CD4-positive, alpha-beta T cell treated with Interleukin-10 for 1 hour (primary cell): ENCODE data around the gene DOCK9.

Experiments
- DNase-seq: peaks from one replicate; pipeline ENCODE4 v3.0.0-alpha.2; 2020

The DOCK9 gene

DNA sequence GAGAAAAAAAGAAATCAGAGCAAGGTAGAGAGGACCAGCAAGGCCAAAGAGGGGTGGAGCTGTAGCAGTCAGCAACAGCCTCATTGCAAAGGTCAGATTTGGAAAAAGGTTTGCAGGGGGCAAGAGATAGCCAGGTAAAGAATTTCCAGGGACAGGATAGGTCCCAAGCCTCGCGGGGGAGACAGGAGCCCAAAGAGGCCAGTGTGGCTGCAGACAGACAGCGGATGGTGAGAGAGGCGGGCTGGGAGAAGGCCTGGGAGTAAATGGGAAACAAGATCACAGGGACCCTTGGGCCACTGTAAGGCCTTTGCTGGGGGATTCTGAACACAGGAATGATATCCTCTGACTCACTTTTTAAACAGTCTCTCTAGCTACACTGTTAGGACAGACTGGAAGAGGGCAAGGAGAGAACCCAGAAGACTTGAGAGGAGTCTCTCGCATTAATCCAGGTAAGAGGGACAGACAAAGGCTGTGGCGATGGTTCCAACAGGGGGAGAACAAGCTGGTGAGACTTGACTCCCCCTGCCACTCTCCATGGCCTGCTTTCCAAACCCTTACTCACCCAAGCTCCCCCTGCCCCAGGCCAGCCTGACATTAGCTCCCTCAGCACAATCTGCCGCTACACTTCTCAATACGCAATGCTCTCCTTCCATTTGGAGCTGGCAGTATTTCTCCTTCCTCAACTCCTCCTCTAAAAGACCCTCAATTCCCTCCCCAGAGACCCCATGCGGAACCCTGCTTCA lies 31.8 kb downstream of the DOCK9 start:
- no peak for DNase-seq

GRCh38 chr13:98944336-98944735 lies 33.5 kb downstream of the DOCK9 start:
- DNase-seq: no peak

DNA sequence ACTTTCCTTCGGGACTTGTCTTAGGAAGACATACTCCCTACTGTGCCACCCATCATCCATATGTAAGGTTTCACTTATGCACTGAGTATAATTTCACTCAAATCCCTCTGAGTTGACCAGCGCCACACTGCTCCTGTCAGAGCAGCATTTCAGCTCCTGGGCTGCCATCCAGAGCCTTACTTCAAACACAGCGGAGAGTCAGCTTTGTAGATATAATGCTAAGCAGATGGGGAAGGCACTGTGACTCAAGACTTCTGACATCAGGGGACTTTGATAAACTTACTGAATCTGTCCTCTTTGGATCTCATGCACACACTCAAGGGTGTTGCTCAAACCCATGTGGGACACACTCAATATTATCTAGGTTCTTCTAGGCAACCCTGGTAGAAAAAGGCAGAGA lies 34.9 kb downstream of the DOCK9 start:
- DNase-seq: no peak

DNA sequence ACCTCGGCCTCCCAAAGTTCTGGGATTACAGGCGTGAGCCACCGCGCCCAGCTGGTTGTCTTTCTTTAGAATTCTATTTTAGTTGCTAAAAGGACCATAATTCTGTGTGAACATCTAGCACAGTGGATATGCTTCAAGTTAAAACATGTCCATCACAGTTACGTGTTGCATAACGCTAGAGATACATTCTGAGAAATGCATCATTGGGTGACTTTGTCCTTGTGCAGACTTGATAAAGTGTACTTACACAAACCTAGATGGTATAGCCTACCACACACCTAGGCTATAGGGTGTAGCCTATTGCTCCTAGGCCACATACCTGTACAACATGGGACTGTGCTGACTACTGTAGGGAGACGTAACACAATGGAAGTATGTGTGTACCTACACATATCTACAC lies 35.4 kb downstream of the DOCK9 start:
- DNase-seq: no peak

DNA sequence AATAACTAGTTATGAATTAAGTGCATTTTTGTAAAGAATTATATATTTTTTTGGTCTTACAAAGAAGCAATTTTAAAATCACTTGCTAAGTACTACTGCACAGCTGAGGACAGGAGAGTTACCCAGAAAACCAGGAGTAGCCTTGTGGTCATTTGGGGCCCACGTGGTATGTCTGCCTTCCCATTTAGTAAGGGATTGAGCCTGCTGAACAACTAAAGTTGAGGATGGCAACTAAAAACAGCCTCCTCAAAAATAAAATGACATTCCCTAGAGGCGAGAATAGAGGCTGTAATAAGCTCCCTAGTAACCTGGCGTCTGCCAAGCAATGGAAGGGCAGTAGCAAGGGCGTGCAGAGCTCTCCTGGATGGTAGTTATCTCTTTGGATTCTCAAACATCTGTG lies 36.3 kb downstream of the DOCK9 start:
- DNase-seq: no peak

DNA sequence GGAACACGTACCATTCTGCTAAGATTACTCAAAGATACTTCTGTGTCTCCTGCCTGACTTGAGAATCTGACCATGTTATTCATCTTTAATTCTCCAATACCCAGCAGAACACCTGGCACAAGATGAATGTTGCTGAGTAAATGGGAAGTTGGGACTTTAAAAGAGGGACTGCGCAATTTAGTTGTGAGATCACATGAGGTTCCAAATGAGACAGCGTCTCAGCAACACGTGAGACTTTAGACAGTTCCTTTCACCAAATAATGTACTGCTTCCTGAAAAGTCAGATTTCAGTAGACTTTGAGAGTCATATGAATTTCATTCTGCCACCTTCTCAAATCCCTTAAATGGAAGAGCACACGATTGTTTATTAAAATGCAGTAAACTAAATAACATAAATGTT lies 36.7 kb downstream of the DOCK9 start:
- no peak for DNase-seq

GRCh38 chr13:98940325-98941001 lies 37.4 kb downstream of the DOCK9 start:
- DNase-seq: no peak

DNA sequence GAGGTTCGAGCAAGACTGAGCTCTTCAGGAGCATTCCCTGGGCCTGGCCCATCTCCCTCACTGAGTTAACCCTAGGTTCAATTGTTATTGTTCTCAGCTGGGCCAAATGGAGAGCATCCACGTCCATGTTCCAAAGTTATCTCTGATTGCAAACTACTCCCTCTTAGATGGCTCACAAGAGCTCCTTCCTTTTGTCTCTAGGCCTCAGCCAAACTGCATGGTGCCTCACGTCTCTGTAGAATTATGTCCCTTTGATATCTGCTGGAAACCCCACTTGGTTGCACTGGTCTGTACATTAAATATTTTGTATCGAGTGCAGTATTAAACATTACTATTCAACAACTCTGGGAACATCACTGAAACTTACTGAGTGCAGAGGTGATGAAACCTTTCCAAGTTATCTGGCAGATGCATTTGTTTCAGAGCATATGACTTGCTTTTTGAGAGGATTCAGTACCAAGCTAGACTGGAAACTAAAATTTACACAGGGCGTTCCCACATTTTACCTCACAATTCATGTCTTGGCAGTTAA lies 38.1 kb downstream of the DOCK9 start:
- no peak for DNase-seq

- DNase-seq: no peak
Observed at GRCh38 chr13:98938801-98939200, 39.1 kb downstream of the DOCK9 start.

- no peak for DNase-seq
Observed at GRCh38 chr13:98937911-98938381, 39.9 kb downstream of the DOCK9 start.

DNA sequence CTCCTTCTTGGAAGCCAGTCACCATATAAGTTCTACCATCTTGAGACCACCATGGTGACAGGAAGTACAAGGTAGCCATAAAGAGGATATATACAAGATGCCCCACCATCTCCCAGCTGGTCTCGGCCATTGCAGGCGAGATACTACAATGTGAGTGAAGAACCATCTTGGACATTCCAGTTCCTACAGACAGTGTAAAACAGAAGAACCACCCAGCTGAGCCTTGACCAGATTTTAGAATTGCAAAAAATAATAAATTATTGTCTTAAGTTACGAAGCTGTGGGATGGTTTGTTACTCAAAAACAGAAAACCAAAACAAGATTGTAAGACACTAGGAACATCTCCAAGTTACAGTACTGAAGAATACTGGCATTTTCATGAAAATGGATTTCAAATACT lies 43.6 kb downstream of the DOCK9 start:
- no peak for DNase-seq

DNA sequence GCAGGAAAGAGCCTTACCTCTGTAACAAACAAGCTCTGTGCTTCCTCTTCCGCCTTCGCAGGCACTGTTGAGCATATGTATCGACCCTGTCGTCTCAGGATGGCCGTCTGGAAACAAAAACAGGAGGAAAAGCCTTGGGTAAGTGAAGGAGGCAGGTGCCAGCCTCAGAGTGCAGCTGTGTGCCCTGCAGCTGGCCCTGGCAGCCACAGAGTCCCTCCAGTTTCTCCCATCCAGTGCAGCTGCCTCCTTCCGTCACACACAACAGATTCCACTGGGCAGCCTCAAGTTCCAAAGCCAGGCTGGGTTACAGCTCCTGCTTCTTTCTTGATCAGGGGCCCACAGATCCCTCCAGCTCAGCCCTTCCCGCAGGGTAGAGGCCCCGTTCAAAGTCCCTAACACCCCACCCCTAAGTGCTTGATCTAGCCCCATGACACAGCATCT lies 47.7 kb downstream of the DOCK9 start:
- DNase-seq: no peak

DNA sequence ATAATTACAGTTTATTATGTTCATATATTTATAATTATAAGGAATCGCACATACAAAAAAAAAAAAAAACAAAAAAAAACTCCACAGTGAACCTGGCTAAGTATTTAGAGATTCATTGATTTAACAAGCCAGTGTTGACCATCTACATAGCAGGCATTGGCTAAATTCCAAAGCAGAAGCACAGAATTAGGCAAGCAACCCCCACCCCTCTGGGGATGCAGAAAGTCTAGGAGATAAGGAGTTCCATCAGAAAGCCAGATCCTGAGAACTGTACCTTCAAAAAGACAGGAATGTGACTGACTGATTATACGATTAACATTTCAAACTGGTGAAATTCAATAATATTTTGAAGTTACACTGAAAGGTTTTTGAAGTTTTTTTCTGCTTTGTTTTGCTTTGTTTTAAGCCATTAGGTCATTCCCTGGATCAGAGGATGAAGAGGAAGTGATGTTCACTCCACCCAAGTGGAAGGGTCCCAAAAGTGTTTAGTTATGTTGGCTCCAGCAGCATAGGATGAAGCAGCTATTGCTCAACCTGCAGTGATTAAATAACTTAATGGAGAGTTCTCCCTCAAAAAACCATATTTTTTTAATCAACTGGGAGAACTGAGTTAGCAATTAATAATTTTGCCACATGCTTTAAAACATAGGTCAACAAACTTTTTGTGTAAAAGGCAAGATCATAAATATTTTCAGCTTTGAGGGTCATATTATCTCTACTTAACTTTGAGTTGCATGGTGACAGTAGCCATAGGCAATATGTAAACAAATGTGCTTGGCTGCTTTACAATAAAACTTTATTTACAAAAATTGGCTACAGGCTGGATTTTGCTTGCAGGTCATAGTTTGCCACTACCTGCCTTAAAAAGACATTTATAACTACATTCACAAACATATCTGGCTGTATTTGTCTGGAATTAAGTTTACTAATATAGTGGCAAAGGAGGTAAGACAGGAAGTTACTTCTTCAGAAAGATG lies 49.6 kb downstream of the DOCK9 start:
- no peak for DNase-seq

DNA sequence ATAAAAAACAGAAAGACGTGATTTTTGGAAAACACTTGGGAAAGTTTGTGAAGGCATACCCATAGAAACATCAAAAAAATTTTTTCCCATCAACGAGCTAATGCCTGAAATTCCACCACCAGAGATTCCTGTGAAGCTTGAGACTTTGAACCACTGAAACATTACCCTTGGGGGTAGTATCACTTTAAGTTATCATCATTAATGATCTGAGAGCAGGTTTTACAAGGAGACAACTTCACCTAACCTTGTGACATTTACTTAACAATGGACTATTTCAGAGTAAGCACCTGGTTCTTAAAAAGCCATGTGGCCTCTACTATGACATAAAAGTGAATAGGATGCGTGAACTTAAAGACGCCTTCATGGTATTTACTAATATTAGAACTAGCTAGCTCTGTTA lies 51.9 kb downstream of the DOCK9 start:
- DNase-seq: no peak

DNA sequence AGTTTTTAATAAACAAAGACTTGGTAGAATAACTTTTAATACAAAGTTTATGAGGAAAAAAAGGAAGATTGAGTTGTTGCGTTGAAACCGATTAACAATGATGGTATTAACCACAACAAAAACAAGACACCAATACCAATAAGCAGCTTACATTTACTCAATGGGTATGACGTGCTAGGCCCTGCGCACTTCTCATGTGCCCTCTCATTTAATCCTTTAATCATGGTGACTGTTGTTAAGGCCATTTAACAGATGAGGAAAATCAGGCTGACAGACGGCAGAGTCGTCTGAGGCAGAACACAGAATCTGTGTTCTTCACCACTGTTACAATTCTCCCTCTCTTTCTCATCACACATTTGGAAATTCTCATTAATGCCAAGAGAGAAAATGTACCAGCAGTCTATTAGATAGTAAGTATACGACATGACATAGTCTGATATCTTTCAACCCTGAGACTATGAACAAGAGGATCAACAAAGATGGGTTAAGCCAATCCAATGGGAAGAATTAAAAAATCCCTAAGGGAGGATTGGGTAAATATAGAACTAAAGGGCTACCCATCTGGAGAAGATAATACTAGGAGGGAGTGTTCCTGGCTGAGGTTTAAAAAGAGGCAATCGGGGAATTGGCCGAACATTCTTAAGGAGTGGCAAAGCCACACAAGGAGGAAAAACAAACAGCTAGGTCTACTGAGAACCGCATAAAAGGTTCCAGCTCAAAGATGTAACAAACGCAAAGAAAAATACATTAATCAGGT lies 54.0 kb downstream of the DOCK9 start:
- no peak for DNase-seq

GRCh38 chr13:98922306-98922705 lies 55.6 kb downstream of the DOCK9 start:
- no peak for DNase-seq

DNA sequence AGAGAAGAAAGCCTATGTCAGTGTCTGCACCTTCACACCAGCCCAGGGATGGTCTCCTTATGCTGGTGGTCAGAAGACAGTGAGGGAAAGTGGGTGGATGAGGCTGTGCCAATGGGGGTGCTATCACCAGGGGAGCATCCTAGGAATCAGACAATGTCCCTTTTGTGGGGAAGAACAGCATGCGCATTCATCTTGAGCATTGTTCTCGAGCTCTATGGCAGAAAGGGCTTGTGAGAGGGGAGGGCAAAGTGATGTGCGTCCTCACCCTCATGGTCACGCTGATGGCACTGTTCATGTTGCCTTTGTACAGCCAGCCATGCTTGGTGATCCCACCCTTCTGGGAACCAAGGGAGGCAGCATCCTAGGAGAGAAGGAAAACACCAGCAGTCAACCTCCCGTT lies 56.1 kb downstream of the DOCK9 start:
- DNase-seq: no peak

GRCh38 chr13:98921015-98921580 lies 56.8 kb downstream of the DOCK9 start:
- no peak for DNase-seq

GRCh38 chr13:98919566-98919965 lies 58.3 kb downstream of the DOCK9 start:
- no peak for DNase-seq

DNA sequence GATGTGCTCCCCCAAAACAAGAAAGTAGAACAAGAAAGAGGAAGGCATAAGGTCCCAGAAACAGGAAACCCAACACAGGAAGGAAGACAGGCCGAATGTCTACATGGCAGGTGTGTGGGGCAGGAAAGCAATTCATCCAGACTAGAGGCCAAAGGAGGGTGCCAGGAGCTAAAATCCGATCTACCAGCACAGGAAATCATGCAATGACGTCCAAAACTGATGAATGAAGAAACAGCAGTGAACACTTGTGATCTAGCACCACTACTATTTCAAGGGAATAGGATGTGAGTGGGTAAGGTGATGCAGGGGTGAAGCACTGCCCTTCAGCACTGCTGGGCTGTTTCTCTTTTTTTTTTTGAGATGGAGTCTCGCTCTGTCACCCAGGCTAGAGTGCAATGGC lies 59.1 kb downstream of the DOCK9 start:
- peak; percentile 3 for DNase-seq

DNA sequence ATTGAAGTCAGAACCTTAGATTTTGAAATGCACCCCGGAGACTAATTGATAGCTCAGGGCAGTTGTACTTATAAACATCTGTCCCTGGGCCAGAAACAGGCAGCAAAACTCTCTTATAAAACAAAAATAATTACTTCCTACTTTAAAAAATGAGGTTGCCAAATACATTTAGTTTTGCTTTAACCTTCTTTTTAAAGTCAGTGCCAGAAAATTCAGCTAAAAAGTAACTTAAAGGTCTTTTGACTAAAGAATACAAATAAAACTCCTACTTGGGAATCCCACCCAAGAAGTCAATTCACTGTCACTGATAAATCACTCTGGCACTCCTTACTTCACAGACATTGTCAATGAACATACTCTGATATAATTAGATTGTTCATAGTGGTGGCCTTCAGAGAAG lies 60.7 kb downstream of the DOCK9 start:
- no peak for DNase-seq

DNA sequence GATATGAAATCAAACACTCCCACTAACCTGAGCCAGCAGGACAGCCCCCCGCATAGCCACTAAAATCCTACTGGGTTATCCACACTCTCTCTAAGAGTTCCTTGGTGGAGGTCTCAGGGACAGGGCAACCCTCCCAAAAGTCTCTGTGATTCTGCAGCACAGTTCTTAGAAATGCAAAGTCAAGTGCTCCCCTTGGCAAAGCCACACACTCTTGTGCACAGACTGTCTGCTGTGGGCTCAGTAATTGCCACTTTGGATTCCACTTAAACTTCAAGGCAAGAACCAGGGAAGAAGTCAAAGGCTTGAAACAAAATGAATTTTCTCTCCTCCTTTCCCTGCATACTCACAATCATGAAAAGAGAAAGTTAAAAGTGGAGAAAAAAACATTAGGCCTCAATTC lies 61.5 kb downstream of the DOCK9 start:
- no peak for DNase-seq
